HG03103 (cell line): ENCODE measurements around the gene TIAM2.
A peak's percentile ranks its signal among the peaks of the same experiment; 100 is the strongest.
"Not testable (repeated sequence)": the region's sequence is repeated elsewhere in the genome, so short reads cannot be mapped to it uniquely, and the experiment has no call there.

Experiments used
- ATAC-seq: cut with Tn5 transposase; IDR thresholded peaks from one replicate; pipeline ENCODE4 v1.9.1; 2021; ENCODE audit warnings: low read depth; ENCODE audit not compliant: unreplicated experiment

TIAM2 gene

DNA sequence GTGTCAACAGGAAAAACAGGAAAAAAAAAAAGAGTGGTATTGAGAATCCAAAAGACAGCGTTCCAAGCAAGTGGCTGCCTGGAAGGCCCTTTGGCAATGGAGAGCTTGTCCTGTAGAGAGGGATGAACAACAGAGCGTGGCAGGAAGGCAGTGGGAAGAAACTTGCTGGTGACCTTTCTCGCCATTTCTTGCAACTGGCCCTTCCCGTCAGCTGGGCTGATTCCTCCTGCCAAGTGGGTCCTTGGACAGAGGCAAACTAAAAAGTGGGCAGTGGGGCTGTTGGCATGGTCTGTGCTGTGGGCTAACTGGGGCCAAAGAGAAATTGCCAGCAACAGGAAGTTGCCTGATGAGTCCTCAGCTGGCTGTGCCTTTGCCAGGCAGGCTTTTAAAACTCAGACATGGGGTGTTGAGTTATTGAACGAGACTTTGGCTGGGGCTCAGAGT is 224.8 kb downstream of the TIAM2 start:
- ATAC-seq: no peak

DNA sequence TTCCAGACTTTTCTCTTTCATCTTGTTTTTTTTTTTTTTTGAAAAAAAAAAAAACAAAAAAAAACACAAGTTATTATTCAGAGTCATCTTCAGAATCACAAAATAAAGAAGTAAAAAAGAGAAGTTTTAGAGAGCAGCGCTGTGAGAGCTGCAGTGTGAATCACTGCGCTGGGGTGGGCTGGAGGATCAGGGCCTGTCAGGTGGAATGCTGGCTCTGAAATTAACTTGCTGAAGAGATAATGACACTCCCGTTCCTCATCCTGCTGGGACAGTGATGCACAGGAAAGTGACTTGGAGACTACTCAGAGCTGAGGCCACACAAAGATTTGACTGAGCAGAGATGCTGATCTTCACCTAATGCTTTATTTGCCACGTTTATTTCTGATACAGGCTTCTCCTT is 226.0 kb downstream of the TIAM2 start:
- no peak for ATAC-seq

DNA sequence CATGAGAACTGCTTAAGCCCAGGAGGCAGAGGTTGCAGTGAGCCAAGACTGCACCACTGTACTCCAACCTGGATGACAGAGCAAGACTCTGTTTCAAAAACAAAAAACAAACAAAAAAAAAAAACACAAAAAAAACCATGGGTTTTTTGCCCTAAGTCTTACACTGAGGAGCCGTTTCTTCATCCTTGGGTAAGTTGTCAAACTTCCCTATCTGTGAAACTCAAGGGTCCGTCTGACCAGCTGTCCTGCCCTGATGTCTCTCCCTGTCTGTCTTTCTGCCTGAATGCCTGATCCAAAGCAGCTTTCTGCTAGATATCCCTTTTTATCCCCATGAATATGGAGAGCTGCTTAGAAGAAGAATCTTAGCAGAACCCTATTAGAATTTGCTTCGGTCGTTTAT is 227.4 kb downstream of the TIAM2 start:
- ATAC-seq: no peak

DNA sequence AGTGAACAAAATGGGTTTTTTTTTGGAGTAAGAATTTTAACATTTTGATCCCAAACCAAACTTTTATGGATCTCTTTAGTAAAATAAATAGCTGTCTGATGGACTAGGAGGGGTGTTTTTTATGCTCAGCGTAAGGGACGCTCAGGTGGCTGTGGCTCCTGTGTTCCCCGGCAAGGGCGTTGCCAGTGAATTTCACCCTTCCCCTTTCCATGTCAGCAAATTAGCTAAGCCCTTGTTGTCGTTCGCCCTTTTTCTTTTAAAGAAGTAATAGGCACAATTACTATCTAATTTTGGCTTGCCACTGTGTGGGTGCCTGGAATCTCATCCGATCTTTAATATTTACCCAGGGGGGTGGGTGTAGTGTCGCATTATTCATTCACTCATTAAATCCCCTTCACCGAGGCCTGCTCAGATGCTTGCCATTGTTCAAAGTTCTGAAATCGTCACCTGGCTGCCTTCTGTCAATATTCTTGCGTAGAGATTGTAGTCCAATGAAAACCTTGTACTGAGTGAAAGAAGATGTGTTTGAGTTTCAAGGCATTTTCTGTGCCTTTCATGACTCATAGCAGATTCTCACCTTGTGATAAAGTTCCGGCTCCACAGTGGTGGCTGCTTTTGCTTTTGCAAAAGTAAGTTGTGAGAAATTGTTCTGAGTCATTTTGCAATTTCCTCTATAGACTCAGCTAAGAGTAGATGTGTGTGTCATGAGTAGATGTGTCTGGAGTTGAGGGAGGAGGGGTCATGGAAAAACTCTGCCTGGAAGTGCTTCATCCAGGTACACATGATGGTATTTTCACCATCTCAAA is 228.7 kb downstream of the TIAM2 start:
- peak; percentile 96 for ATAC-seq

DNA sequence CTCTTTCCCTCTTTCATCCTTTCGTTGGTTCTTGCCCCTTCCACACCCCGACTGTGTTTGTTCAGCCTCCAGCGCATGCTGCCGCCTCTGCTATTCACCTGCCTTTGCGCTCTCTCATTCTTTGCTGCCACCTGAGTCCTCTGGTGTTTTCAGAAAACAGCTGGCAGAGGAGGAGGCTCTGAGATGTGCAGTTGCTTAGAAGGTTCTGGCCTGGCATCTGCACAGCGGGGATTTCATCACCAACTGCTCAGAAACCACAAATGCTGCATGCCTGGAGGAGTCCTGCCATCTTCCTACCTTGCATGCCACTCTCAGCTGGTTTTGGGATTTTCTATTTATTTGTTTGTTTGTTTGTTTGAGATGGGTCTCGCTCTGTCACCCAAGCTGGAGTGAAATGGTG is 229.5 kb downstream of the TIAM2 start:
- ATAC-seq: no peak

DNA sequence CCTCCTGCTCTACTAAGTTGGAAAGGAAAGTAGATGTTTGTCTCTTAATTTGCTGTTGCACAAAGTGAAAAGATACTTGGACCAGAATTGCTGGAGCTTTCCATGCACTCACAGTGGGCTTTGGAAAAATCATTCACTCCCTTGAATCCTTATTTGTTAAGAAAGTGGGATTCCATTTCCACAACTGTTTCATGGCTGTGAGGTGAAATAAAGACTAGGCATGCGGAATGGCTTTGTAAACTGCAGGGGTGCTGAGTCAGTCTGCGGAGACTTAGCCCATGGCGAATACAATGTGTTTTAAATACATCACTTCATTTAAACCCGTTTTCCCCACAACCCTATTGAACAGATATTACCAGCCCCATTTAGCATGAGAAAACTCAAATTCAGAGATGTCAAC is 231.9 kb downstream of the TIAM2 start:
- ATAC-seq: no peak

DNA sequence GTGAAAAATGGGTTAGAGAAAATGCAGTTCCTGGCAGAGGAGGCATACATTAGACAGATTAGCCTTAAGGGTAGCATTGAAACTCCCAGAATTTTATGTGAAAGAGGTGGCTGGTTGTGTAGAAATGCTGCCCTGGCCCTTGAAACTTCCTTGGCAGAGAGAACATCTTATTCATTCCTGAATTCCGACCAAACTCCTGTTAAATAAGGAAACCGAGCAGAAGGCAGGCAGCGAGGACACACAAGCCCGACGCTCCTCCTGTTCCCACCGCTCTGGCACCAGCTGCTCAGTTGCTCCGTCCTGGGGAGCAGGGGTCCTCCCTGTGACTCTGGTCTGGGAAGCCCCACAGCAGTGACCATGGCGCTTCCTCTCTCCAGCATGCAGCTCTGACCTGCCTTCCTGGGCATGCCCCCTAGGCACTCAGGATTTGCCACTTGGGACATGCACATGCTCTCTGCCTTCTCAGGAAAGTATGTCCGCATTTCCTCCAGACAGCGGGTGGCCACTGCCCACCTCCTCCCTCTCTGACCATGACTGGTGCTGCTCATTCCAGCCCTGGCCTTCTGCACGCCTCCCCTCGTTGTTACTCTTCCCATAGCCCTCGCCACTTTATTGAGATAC is 233.5 kb downstream of the TIAM2 start:
- ATAC-seq: no peak

DNA sequence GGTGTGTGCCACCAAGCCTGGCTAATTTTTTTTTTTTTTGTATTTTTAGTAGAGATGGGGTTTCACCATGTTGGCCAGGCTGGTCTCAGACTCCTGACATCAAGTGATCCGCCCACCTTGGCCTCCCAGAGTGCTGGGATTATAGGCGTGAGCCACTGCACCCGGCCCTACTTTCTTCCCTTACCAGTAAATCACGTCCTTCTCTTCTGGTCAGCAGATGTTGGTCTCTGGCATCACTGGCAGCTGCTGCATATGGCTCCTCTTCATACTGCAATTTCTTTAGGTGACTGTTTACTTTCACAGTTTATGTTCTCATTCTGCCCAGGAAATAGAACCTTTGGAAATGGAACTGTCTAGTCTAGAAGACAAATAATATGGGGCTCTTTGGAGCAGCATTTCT is 235.9 kb downstream of the TIAM2 start:
- not testable (repeated sequence) for ATAC-seq

DNA sequence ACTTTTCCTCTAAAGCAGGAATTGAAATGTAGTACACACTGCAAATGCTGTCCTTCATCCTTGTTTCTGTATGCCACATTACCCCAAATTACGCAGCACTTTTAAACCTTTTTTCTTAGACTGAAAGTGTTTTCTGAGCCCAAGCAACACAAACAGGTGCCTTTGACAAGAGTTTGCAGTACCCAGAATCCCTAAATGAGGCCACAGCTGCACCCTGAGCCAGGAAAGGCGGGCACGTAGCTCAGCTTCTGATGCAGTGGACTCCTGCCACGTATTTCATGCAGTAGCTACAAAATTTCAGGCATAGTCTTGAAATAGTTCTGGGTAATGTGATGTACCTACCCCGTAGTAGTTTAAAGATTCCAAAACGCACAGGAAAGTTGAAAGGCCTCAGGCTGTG is 237.7 kb downstream of the TIAM2 start:
- ATAC-seq: no peak

DNA sequence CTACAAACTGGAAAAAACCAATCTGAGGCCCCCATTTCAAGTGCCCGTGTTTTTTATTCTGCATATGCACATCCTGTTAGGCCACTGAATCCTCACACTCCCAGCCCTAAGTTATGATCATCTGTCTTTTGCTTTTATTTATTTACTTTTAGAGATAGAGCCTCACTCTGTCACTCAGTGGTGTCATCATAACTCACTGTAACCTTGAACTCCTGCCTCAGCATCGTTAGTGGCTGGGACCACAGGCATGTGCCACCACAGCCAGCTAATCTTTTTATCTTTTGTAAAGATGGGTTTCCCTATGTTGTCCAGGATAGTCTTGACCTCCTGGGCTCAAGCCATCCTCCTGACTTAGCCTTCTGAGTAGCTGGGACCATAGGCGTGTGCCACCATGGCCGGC is 239.1 kb downstream of the TIAM2 start:
- no peak for ATAC-seq

DNA sequence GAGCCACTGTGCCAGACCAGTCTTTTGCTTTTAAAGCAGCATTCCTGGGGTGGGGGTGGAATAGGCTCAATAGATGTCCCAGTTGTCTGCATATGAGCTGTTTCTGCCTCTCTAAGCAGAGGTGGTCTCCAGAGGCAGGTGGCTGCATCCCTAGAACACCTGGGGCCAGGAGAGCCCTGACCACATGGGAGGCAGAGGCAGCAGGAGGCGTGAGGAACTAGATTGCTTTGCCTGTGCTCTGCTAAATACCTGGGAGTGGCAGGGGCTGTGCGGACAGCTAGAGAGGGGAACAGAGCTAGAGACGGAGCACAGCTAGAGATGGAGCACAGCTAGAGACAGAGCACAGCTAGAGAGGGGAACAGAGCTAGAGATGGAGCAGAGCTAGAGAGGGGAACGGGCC is 239.6 kb downstream of the TIAM2 start:
- no peak for ATAC-seq

DNA sequence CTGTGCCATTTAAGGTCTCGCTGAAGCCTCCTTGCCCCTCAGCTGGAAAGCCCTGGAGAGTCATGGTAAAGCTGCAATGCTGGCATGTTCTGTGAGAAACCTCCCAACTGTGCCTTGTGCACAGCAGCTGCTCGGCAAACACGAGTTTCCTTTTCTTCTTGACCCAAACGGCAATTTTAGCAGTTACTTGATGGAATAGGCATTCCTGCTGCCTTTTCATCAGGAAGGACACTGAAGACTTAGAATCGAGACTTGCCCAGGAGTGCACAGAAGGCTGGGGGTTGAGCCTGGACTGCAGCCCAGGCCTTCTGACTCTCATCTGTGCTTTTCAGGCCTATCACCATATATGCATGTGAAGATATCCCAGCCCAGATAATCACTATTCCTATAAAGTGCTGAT is 240.0 kb downstream of the TIAM2 start:
- ATAC-seq: no peak

DNA sequence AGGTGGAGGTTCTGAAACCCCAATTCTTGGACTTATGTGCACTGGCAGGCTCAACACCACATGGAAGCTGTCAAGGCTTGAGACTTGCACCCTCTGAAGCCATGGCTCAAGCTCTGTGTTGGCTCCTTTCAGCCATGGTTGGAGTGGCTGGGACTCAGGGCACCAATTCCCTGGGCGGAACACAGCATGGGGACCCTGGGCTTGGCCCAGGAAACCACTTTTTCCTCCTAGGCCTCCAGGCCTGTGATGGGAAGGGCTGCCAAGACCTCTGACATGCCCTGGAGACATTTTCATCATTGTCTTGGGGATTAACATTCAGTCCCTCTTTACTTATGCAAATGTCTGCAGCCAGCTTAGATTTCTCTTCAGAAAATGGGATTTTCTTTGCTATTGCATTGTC is 242.5 kb downstream of the TIAM2 start:
- ATAC-seq: no peak

DNA sequence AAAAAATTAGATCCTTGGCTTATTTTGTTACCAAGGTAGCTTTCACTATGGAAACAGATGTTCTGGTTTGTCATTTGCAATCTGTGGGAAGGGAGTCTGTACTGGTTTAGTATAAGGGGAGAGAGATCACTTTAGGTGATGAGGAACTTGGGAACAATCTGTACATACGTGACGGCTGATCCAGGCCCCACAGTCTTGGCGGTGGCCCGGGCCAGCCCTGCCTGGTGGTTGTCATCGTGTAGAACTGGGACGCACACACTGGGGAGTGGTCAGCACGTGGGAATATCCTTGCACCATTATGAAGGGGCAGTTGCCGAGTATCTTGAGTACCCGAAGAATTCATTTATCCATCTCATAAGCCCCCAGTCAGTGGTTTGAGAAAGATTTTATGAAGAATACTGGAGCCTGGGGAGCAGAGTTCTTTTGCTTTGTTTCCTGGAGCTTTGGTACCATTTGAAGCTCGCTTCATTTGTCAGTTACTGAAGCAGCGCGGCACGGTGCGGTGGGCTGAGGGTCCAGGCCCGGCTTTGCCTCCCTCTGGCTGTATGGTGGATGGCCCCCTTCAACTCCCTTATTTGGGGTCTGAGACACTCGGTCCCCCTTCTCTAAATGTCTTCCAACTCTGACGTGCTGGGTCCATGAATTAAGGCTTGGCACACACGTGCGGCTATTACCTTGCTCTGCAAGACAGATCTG is 245.9 kb downstream of the TIAM2 start:
- no peak for ATAC-seq

DNA sequence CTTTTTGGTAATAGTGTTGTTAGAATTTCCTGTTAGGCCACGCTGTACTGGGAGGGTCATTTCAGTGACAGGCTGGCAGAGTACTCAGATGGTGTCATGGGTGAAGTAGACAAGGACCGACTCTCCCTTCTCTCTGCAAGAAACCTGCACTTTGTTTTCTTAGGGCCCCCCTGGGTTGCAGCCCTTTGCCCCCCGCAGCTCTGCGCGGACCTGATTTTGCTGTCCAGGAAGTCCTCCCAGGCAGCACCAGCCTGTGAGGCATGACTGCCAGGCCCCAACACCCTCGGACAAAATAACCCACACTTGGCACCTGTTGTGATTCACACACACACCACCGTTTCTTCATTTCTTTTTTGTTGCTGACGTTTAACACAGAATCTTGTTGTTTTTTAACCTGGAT is 246.9 kb downstream of the TIAM2 start:
- ATAC-seq: no peak

DNA sequence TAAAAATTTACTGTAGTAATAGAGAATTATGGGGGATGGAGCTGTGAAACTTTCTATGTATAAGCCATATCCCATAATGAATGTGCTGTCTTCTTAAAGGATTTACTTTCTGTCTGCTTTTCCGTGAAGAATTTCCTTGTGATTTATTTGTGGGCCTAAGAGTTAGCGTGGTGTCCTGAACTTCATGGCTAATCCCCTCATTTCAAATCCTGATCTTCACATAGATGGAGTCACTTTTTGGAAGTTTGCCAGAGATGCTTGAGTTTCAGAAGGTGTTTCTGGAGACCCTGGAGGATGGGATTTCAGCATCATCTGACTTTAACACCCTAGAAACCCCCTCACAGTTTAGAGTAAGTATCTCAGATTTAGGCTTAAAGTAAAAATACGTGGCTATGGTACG is 249.3 kb downstream of the TIAM2 start:
- ATAC-seq: no peak

DNA sequence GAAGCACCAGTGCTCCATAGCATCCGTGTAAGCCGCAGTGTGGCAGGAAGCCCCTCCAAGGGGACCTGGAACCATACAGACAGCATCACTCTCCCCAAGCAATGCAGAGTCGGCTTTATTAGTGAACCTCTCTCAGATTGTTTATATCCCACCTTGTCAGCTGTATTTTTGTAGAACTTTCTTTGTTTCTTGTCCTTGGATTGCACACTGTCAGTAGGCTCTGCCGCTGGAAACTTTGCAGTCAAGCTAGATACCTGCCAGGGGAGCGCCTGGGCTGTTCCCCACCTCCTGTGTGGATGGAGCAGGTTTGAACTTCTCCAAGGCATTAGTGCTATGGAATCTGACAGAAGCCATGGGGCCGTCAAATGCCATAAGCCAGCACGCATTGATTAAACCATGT is 250.1 kb downstream of the TIAM2 start:
- ATAC-seq: no peak

DNA sequence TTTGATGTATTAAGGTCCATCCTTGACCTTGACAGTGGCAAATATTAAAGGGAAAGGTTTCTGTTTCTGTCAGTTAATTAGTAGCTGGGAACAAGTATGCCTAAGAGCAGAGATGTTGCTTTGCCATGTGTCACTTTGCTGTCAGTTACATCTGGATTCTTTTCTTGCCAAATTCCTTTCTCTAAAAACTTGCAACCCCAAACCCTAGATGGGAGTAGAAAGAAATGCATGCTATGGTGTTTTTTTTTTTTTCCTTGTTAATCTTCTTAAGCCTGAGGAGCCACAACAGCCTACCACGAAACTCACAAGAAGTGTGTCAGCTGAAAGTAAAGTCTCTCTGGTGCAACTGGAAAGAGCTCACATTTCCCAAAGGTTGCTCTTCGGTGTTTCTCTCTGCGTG is 250.7 kb downstream of the TIAM2 start:
- no peak for ATAC-seq

DNA sequence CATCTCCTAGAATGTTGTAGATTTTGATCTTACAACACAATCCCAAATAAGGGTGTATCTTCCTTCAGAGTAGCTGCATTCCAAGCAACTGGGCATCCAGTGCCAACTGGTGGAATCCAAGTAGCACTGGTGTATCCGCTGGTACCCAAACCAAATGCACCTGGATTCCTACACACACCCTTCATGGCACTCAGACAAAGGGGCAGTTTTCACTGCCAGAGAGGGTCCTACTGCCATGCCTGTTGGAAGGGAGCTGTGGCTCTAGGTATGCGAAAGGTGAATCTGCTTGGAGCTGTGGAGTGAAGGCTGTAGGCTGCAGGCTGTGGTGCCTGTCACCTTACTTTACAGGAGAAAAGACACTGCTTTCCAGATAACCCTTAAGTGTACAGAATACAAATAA is 251.7 kb downstream of the TIAM2 start:
- ATAC-seq: no peak

DNA sequence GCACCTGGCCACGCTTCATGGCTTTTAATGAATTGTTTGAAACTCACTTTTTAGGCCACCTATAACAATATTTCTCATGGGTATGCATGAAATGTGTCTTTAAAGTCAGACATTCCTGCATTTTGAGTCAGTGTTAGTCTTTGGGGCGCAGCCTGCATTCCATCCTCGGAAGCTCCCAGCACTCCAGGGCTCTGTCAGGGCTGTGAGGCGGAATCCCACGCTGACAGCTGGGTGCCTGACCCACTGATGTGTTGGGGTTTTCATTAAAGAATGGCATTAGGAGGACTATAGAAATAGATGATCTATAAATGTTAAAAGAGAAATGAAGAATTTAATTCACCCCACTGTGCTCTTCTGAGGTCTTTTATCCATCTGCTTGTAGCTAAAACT is 252.5 kb downstream of the TIAM2 start:
- ATAC-seq: no peak

DNA sequence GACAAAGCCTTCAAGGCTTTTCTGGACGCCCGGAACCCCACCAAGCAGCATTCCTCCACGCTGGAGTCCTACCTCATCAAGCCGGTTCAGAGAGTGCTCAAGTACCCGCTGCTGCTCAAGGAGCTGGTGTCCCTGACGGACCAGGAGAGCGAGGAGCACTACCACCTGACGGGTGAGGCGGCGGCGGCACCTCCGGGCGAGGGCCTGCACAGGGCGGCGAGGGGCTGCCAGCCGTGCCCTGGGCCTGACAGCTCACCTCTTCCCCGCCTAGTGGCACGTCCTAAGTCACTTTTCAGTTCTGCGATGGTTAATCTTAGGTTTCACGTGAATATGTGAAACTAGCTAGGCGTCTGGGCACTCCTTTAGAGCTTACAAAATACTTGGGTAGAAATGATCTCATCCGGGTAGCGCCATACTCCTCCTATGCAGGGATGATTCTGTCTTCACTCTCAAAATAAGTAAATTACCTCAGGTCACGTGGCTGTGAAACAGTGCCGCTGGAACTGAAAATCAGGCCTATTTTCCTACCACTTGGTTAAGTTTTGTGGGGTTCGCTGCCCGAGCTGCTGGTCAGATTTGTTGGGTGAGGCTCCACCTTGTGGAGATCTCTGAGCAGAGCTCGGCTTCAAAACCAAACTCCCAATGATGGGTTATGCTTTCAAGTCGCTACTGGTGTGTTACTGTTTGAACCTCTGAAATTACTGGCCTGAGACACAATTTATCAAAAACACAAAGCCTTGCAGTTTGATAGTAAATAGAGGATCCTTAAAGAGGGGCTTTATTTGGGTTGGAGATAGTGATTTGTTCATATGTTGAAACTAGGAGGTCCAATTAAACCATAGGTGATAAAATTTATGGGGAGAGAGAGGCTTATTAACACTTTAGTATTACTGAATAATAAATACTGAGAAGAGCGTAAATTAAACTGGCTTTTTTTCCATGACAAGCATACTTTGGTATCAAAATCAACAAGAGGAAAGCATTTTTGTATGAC is 253.2 kb downstream of the TIAM2 start:
- no peak for ATAC-seq
